HG03378 (cell line): ENCODE data around the gene HIP1.
"Not testable (repeated sequence)": the region's sequence is repeated elsewhere in the genome, so short reads cannot be mapped to it uniquely, and the experiment has no call there.

Experiments used
- ATAC-seq: cut with Tn5 transposase; IDR thresholded peaks from one replicate; pipeline ENCODE4 v1.9.1; 2021; ENCODE audit warnings: mild to moderate bottlenecking, moderate library complexity; ENCODE audit not compliant: unreplicated experiment

Gene HIP1

DNA sequence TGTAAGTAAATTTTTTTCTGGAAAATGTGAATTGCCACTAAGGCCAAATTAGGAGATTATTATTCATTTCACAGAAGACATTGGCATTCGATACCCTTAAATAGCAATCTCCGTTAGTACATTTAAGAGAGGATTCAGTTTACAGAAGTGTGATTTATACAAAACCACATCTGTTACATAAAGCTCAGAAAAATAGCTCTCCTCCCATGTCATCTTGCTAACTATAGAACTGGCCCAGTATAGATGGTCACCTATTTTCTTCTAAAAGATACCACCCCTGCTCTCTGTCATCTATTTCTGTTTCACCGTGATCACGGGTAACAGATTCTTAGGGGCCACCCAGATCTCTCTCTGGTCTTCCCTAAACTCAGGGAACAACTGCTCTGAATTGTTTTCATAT, 119.1 kb downstream of the HIP1 start:
- no peak for ATAC-seq

DNA sequence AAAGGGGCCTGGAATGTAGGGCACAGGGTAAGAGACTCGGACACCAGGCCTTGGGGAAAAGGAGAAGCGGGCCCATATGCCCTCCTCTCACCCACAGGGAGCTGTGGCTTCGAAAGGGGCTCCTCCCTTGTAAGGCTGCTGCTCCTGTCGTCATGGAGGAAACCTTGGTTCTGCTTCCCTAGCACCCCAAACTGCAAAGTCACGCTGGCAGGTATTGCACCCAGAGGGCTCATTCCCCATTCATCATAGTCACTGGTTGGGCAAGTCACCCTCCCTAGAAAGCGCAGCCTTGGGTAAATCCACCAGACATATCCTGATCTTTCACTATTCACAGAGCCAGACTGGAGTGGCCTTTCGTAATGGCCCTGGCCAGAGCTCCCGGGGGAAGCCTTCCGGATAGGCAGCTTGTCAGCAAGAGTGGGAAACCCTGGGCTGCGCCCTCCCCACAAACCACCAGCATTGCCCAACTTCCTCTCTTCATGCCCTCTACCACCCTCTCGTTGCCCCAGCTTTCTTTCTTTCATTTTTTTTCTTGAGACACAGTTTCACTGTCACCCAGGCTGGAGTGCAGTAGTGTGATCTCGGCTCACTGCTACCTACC, 121.0 kb downstream of the HIP1 start:
- ATAC-seq, result no peak

DNA sequence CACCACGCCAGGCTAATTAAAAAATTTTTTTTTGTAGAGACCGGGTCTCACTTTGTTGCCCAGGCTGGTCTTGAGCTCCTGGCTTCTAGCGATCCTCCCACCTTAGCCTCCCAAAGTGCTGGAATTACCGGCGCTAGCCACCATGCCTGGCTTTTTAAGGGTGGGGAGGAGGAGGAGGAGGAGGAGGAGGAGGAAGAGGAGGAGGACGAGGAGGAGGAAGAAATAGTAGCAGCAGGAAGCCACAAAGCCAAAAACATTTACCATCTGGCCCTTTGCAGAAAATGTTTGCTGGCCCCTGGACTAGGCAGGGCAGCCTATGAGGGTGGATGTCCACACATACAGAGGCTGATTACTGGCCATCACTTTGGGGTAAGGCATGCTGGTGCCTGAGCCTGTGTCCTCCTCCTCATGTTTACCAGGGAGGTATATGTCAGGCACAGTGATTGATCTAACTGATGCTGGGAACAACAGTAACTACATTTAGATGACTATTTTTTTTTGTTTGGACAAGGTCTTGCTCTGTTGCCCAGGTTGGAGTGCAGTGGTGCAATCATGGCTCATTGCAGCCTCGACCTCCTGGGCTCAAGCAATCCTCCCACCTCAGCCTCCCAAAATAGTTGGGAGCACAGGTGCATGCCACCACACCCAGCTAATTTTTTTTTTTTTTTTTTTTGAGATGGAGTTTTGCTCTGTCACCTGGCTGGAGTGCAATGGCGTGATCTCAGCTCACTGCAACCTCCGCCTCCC, 122.1 kb downstream of the HIP1 start:
- no peak for ATAC-seq

DNA sequence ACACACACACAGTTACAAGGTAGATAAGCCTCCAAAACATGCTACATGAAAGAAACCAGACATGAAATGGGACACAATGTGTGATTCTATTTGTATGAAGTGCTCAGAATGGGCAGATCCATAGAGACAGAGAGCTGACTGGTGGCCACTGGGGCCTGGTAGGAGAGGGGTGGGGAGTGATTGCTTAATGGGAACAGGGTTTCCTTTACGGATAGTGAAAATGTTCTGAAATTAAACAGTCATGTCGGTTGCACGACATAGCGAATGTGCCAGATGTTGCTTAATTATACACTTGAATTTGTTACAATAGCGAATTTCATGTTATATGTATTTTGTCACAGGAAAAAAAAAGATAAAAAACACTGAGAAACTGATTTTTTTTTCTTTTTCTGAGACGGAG, 124.3 kb downstream of the HIP1 start:
- no peak for ATAC-seq

DNA sequence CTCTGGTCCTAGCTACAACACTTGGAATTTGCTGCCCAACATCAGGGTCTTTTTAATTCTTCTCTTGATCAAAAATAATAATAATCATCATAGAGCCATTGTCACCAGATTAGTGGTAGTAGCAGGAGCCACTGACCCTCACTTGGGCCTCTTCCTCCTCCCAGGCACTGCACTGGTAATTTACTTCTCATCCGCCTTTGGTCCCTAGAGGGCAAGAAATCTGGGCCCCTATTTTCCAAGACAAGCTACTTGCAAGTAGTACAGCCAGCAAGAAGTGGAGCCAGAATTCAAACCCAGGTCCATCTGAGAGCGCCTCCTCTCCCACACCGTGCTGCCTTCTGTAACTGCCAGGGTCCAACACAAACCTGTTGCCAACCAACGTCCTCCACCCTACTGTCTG, 125.4 kb downstream of the HIP1 start:
- no peak for ATAC-seq

DNA sequence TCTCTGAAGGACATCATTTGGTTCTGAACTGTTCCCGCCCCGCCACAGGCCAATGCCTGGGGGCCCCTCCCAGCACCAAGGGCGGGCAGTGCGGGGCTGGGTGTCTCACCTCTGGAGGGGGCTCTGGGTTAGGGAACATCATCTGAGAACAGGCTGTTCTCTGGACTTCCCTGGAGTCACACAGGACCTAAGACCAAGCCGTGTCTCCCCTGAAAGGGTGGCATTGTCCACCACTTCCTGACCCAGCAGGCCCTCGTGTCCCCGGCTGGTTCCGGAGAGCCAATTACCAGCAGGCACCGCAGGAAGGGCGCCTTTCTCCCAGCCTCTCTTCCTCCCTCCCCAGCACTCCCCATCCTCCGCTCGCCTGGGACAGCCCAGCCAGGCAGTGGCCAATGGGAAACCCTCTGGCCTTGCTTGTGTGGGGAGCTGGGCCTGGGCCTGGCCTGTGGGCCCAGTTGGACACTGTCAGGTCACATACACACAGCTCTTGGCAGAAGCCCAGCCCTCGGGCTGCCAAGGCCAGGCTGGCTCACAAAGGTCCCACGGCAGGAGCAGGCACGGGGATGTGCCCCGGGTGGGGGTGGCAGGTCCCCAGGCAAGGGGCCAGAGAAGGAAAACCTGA, 127.1 kb downstream of the HIP1 start:
- no peak for ATAC-seq

DNA sequence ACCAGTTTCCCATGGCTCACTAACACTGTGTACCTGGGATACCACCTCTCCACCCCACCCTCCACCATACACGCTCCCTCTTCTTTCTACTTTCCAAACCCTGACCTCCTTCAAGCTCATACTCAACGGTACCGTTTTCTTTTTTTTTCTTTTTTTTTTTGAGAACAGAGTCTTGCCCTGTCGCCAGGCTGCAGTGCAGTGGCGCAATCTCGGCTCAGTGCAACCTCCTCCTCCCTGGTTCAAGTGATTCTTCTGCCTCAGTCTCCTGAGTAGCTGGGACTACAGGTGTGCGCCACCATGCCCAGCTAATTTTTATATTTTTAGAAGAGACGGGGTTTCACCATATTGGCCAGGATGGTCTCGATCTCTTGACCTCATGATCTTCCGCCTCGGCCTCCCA, 129.3 kb downstream of the HIP1 start:
- not testable (repeated sequence) for ATAC-seq

DNA sequence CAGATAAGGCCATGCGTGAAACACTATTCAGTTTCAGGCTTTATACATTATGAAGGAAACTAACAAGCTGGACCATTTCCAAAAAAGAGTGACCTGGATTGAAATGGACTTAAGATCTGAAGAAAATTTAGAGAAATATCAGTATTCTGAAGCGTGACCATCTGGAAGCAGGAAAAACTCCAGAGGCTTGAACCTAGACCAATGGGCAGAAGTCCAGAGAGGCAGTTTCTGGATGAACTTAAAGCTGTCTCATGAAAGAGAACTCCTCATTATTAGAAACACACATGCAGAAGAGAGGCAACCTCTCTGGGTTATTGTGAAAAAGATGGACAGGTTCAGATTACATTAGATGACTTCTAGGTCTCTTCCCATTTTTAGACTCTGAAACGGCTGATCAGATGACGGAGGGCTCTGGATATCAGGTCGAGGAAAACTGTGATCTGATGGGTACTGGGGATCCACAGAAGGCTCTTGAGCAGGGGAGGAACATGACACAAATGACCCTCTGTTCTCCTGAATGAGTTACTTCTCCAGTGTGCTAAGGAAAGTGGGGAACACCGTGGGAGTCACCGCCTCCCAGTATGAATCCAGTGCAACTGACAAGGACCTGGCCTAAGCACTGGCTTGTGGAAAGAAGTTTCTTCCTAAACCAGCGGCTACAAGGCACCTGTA, 130.2 kb downstream of the HIP1 start:
- ATAC-seq, result no peak

DNA sequence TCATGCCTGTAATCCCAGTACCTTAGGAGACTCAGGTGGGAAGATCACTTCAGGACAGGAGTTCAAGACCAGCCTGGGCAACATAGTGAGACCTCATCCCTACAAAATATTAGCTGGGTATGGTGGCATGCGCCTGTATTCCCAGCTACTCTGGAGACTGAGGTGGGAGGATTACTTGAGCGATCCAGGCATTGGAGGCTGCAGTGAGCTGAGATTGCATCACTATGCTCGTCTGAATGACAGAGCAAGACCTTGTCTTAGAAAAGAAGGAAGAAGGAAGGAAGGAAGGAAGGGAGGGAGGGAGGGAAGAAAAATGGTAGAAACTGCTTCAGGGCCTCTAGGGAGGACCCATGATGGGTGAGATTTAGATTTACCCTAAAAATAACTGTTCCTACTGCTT, 134.3 kb downstream of the HIP1 start:
- ATAC-seq, result no peak

DNA sequence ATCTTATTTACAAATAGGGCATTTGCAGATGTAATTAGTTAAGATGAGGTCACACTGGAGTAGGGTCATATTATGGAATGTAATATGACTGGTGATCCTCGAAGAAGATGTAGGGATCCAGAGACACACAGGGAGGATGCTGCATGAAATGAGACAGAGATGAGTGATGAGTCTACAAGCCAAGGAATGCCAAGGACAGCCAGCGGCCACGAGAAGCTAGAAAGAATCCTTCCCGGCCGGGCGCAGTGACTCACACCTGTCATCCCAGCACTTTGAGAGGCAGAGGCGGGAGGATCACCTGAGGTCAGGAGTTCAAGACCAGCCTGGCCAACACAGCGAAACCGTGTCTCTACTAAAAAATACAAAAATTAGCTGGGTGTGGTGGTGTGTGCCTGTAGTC, 135.9 kb downstream of the HIP1 start:
- ATAC-seq, result not testable (repeated sequence)

DNA sequence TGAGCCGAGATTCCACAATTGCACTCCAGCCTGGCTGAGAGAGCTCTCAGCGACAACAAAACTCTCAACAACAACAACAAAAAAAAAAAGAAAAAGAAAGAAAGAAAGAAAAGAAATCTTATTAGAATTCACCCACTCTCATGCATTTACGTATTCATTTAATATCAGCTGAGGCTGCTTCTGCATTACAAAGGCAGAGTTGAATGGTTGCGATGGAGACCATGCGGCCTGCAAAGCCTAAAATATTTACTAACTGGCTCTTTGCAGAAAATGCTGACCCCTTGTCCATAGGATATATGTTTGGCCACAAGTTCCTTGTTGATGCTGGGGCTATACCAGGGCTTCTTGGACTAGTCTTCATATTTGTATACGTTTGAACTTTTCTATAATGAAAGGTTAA, 137.2 kb downstream of the HIP1 start:
- no peak for ATAC-seq

DNA sequence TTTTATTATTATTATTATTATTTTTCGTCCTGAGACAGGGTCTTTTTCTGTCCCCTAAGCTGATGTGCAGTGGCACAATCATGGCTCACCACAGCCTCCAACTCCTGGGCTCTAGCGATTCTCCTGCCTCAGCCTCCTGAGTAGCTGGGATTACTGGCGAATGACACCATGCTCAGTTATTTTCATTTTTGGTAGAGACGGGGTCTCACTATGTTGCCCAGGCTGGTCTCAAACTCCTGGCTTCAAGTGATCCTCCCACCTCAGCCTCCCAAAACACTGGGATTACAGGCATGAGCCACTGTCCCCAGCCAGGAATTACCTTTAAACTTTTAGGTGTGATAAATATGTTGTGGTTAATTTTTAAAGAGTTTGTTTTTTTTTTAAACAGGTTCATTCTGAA, 138.0 kb downstream of the HIP1 start:
- not testable (repeated sequence) for ATAC-seq

DNA sequence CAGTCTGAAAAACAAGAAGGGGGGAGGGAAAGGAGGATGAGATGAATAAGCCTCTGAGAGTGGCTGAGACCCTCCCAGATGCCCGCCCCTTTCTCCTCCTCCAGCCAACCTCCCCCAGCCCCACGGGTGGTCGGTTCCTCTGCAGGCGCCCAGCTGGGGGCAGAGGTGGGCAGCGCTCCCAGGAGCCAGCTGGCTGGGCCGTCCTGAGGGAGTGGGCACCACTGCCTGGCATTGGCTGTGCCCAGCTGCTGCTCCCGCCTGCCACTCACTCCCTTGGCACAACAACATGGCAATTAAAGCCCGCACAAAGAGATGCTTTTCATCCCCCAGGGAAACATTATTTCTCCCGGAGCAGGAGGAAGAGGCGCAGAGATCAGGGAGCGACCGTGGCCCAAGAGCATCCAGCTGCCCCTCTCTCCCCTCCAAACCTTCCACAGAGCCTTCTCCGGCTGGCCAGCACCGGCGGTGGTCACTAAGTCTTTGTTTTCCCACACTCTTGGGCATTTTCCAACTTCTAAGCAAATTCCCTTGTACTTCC, 139.4 kb downstream of the HIP1 start:
- ATAC-seq, result no peak

DNA sequence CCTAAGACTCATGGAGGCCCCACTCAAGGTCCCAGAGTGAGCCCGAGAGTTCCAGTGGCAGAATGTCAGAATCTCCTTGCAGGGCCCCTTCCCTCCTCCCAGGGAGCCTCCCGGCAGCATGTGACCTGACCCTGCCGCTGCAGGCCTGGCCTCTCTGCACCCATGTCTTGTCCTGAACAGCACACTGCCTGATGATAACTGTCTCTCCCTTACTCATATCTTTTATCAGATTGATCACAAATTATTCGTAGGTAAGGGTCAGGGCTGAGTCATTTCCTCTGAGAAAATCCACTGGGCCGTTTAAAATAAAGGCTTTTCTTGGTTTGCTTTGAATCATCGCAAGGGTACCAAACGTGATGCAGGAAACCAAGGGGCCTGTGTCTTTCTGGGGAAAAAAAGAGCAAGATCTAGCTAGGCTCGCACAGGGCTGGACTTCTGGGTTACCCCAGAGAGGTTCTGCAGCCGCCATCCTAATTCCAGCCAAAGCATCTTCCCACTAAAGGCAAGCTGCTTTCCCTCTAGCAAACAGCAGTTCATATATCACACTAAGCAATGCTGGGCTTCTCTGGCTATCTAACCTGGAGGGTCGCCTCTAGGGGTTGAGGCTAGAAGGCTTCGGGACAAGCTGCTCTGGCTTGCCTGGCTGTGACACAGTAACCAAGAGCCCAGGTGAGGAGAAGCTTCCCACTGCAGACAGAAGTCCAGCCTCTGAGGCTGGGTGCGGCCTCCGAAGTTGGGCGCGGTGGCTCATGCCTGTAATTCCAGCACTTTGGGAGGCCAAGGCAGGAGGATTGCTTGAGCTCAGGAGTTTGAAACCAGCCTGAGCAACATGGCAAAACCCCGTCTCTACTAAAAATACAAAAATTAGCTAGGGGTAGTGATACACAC, 141.8 kb downstream of the HIP1 start:
- ATAC-seq, result peak; percentile 48

DNA sequence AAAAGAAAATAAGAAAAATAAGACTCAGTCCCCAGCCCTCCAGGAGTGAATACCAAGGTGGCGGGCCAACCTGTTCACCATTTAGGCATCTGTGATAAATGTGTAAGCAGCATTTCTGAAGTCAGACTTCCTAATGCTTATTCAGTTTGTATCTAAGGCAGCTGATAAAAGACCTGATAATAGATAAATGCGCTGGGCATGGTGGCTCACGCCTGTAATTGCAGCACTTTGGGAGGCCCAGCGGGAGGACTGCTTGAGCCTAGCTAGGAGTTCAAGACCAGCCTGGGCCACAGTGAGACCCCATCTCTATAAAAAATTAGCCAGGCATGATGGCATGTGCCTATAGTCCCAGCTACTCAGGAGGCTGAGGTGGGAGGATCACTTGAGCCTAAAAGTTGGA, 143.0 kb downstream of the HIP1 start:
- ATAC-seq, result no peak

DNA sequence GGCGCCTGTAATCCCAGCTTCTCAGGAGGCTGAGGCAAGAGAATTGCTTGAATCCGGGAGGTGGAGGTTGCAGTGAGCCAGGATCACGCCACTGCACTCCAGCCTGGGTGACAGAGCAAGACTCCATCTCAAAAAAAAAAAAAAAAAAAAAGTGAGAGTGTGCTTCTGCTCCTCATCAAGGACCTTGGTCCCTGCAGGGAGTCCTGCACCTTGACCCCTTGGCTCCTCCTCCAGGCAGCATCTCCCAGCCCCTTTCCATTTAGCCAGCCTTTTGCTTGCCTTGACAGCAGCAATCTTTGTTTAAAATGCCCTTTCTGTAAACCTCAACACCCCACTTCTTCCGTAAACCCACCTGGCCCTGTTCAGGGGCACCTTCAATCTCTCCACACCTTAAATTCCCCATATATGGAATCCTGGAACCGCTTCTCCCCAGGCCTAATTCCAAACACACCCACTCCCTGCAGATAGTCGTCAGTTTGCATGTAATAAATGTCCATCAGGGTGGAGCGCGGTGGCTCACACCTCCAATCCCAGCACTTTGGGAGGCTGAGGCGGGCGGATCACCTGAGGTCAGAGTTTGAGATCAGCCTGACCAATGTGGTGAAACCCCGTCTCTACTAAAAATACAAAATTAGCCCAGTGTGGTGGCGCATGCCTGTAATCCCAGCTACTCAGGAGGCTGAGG, 145.1 kb downstream of the HIP1 start:
- not testable (repeated sequence) for ATAC-seq

DNA sequence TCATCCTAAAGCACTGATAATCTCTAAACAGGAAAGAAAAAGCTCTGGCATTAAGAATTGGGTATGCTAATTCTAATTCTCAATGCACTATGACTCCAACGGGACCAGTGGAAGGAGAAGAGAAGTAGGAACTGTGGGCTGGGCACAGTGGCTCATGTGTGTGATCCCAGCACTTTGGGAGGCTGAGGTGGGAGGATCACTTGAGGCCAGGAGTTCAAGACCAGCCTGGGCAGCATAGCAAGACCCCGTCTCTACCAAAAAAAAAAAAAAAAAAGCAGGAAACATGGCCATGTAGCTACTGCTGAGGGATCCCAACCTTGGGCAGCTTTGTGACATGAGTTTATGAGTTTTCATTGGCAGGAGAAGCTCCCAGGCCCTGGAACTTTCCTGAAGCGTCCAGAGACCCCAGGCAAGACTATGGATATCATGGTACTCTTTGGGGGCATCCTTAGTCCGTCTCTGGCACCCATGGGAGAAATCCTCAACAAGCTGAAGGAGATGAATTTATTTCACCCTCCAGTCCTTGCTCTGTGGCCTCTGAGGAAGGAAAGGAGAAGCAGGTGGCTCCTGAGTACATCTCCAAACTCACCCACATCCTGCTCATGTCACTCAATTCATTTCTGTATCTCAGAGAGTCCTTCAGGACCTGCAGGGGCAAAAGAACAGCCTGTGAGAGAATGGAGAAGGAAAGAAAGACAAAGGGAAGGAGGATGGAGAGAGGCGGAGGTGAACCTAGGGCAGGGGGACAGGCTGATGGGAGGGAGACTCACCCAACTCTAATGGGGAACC, 147.1 kb downstream of the HIP1 start:
- ATAC-seq, result no peak

DNA sequence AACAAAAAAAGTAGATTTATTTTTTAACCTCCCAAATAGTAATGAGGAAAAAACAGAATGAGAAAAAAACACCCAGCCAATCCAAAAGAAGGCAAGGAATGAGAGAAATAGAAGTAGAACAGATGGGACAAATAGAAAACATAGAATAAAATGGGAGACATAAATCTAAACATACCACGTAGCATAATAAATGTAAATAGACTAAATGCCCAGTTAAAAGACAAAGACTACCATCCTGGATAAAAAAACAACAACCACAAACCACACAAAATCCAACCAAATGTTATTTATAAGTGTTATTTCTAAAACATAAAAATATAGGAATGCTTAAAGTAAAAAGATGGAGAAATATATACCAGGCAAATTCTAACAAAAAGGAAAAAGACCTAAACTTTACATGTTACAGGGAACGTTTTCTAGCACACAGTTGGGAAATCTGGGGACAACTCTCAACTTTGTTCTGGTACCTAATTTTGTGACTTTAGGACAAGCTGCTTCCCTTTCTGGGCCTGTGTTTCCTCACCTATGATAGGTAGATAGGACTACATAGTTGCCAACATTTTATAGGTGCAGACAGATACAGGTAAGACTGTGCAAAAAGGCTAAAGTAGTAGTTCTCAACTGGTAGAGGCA, 148.3 kb downstream of the HIP1 start:
- no peak for ATAC-seq

DNA sequence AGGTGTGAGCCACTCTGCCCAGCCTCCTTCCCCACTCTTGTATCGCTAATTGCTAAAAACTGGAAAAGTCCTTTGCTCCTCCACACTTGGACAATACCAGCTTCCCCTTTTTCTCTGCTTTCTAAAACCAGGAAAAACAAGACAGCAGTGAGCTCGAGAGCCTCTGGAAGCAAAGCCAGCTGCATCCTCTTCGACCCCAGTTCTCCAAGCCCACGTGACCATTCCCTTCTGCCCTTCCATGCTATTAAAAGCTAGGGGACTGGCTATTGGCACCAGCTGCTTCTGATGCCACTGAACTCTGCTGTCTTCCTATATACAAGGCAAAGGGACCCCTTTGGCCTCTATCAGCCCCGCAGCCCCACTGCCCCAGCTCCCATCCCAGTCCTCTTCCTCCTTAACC, 154.4 kb downstream of the HIP1 start:
- ATAC-seq, result no peak
